ENCODE results near the gene MAP4K1. TPM values are rescaled to one million over a fixed set of nuclear protein-coding genes. Genes with fewer than 3 reads are reported as not detected.

MAP4K1 gene
- total RNA-seq, 1 donor from 2014 or later = not detected

DNA sequence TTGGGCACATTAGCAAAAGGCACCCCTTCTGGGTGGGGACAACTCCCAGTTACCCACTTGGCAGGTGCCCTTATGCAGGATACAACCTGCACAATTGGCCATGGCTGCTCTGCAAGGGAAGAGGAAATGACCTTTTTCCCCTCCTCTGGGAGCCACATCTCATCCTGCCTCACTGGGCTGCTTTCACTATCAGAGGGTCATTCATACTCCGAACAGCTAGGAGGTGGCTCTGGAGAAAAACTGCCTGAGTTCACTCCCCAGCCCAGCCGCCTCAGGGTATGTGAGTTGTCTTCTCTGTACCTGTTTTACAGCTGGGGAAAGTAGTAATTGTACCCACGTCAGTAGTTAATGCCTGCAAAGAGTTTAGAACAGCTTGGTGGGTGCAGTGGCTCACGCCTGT lies 22.6 kb upstream of the MAP4K1 start:
- DNase-seq (ENCODE audit: low read depth) = no peak
- H3K4me3 ChIP-seq (ENCODE audit: low read depth, low read length) = no peak overlapping the region
- no peaks in the 10 kb centered on the region for H3K27me3 ChIP-seq (ENCODE audit: control insufficient read depth, insufficient read depth, low read length)
- H3K36me3 ChIP-seq (ENCODE audit: control insufficient read depth, insufficient read depth, low read length) = peaks cover 4% of the 10 kb centered on the region
- FAIRE-seq = no peak
- TF ChIP-seq, protein P1, sequence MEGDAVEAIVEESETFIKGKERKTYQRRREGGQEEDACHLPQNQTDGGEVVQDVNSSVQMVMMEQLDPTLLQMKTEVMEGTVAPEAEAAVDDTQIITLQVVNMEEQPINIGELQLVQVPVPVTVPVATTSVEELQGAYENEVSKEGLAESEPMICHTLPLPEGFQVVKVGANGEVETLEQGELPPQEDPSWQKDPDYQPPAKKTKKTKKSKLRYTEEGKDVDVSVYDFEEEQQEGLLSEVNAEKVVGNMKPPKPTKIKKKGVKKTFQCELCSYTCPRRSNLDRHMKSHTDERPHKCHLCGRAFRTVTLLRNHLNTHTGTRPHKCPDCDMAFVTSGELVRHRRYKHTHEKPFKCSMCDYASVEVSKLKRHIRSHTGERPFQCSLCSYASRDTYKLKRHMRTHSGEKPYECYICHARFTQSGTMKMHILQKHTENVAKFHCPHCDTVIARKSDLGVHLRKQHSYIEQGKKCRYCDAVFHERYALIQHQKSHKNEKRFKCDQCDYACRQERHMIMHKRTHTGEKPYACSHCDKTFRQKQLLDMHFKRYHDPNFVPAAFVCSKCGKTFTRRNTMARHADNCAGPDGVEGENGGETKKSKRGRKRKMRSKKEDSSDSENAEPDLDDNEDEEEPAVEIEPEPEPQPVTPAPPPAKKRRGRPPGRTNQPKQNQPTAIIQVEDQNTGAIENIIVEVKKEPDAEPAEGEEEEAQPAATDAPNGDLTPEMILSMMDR (IDR thresholded peaks at IDR 0.05; ENCODE audit: insufficient read depth, low read length, severe bottlenecking) = no peak

DNA sequence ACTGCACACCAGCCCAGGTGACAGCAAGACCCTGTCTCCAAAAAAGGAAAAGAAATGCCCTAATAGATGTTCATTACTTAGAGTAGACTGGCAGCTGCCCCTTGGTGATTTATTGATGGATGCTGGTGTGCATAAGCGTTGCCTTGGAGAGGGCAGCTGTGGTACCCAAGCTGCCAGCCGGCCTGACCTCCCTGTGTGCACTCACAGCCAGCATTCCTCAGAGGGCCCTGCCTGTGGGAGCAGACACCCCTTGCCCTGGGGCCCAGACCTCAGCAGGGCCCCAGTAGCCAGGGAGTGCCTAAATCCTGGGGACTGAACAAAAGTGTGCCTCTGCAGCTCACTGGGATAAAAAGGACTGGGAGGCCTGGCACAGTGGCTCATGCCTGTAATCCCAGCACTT lies 21.9 kb upstream of the MAP4K1 start:
- no peaks in the 10 kb centered on the region for H3K27me3 ChIP-seq (ENCODE audit: control insufficient read depth, insufficient read depth, low read length)
- no peak overlapping the region for H3K4me3 ChIP-seq (ENCODE audit: low read depth, low read length)
- H3K36me3 ChIP-seq (ENCODE audit: control insufficient read depth, insufficient read depth, low read length) = peaks cover 10% of the 10 kb centered on the region
- DNase-seq (ENCODE audit: low read depth) (no peak), FAIRE-seq (no peak)
- TF ChIP-seq, protein P1 (IDR thresholded peaks at IDR 0.05; ENCODE audit: insufficient read depth, low read length, severe bottlenecking) = no peak

DNA sequence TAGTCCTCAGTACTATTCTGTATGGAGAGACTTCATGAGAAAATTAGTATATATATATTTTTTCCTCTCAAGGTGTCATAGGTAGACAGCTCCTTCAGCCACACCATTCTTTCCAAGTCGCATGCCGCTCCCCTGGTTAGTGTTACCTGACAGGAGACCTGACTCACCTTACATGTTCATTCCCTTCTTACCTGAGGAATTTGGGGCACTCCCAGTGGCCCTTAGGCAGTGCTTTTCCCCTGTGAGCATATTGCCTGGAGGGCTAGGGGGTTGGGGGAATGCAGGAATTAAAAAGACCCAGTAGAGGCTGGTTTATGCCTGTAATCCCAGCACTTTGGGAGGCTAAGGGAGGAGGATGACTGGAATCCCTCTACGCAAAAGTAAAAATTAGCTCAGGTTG lies 20.7 kb upstream of the MAP4K1 start:
- Histone ChIP-seq H3K4me3 (ENCODE audit: low read depth, low read length) (no peak overlapping the region), H3K36me3 (ENCODE audit: control insufficient read depth, insufficient read depth, low read length) (peaks cover 10% of the 10 kb centered on the region), H3K27me3 (ENCODE audit: control insufficient read depth, insufficient read depth, low read length) (no peaks in the 10 kb centered on the region)
- TF ChIP-seq, protein P1 (IDR thresholded peaks at IDR 0.05; ENCODE audit: insufficient read depth, low read length, severe bottlenecking) = no peak
- no peak for FAIRE-seq
- DNase-seq (ENCODE audit: low read depth) = peak; percentile 70

DNA sequence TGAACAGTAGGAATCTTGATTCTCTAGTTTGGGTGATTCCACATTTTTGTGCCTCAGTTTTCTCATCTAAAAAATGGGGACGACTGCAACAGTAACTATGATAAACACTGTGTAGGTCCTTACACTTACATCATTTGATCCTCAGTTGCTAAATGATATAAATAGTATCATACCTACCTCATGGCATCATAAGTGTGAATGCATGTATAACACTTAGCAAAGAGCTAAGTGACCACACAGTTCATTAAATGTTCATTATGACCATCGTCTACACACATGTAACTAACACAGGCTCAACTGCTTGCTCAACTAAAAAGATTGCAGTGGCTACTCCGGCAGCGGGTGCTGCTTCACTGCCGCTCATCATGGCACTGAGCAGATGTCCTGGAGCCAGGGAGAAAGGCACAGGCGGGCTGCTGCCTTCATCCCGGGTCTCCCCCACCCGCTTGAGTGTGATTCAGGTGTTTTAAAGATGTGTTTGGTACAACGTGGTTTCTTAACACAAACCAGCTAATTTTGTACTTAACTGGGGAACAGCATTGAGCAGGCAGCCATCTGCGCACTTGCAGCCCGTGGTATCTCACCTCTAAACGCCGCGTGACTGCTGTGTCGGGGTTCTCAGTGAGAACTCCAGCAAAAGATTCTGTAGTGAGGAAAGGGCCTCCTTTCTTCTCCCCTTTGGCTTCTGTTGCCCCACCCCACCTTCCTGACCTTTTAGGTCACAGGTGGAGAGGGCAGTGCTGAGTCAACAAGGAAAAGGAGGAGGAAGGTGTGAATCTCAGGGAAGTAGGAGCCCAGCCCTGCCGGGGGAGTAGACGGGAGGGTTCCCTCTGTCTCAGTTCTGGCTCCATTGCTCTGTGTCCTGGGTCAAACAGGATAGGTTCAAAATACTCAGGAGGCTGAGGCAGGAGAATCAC lies 18.0 kb upstream of the MAP4K1 start:
- FAIRE-seq = no peak
- Histone ChIP-seq H3K36me3 (ENCODE audit: control insufficient read depth, insufficient read depth, low read length) (peaks cover 14% of the 10 kb centered on the region), H3K4me3 (ENCODE audit: low read depth, low read length) (no peak overlapping the region), H3K27me3 (ENCODE audit: control insufficient read depth, insufficient read depth, low read length) (no peaks in the 10 kb centered on the region)
- no peak for DNase-seq (ENCODE audit: low read depth)
- TF ChIP-seq, protein P1 (IDR thresholded peaks at IDR 0.05; ENCODE audit: insufficient read depth, low read length, severe bottlenecking) = no peak

DNA sequence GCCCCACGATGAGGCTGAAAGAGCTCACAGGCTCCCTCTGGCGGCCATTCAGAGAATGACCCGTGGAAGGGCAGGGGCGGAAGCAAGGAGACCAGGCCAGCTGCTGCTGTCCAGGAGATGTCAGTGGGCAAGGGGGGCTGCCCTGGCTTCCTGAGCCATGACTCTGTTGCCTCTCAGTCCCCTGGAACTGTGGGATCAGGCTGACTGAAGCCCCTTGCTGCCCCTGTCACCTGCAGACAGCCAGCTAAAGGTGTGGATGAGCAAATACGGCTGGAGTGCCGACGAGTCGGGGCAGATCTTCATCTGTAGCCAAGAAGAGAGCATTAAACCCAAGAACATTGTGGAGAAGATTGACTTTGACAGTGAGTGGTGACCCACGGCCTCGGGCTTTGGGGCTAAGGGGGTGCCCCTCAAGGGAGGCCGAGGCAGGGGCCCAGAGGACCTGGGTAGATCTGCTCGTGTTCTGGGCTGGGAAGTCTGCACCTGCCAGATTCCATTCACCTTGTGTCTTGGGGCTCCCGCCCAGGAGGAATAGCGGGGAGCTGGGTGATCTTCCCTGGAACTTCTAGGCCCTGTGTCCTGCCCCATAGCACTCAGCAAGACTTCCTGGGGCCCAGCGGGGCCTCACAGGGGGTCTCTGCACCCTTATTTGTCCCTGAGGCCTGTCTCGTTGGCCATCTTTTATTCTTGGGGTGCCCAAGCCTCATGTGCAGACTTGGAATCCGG lies 17.2 kb upstream of the MAP4K1 start:
- TF ChIP-seq, protein P1 (IDR thresholded peaks at IDR 0.05; ENCODE audit: insufficient read depth, low read length, severe bottlenecking) = peak; percentile 91
- FAIRE-seq (no peak), DNase-seq (ENCODE audit: low read depth) (peak; percentile 42)
- no peak overlapping the region for H3K4me3 ChIP-seq (ENCODE audit: low read depth, low read length)
- no peaks in the 10 kb centered on the region for H3K27me3 ChIP-seq (ENCODE audit: control insufficient read depth, insufficient read depth, low read length)
- peaks cover 14% of the 10 kb centered on the region for H3K36me3 ChIP-seq (ENCODE audit: control insufficient read depth, insufficient read depth, low read length)

Data from bronchial epithelial cell (primary cell).